ENCODE results near the gene PURA. TPM values are rescaled to one million over a fixed set of nuclear protein-coding genes. Genes with fewer than 3 reads are reported as not detected.
A peak's percentile ranks its signal among the peaks of the same experiment; 100 is the strongest.

Gene PURA
- total RNA-seq, 1 experiment from 2014 or later: 16.9 TPM

DNA sequence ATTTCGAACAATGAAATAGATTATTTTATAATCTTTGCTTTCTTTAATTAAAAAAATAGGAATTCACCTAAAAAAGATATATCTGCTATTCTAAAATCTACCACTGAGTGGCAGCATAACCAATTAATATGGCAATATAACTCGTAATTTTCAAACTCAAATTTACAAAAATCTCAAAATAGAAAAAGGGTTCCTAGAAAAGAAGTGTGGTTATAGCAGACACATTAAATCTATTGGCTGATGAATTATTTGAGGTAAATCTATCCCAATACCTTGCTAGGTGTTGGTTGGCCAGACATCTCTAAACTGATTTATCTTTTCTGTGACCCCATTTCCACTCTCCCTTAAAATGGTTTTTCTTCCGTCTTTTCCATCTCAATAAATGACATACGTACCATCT lies 40.6 kb upstream of the PURA start:
- POLR2A ChIA-PET: no interaction called here
- CTCF ChIA-PET: interaction anchor here (0.7 to 1.0 kb wide), 4 partner anchors 44 to 70 kb away, joined by 3 to 6 read pairs (median 4); no protein-coding TSS in a partner anchor
- Histone ChIP-seq H3K27me3 (ENCODE audit: control insufficient read depth, insufficient read depth, low read length) (no peaks in the 10 kb centered on the region; the same call in 1 of the 2 replicates), H3K4me3 (ENCODE audit: low read depth in 2 of 2, low read length in 2 of 2) (no peak overlapping the region), H3K9me3 (ENCODE audit: control insufficient read depth, insufficient read depth, low read depth, low read length) (no peaks in the 10 kb centered on the region), H3K27ac (ENCODE audit: low read length) (no peak overlapping the region), H3K36me3 (ENCODE audit: control insufficient read depth, insufficient read depth, low read length) (no peaks in the 10 kb centered on the region), H3K4me1 (ENCODE audit: control insufficient read depth, insufficient read depth, low read length) (no peaks in the 10 kb centered on the region)
- TF ChIP-seq POLR2AphosphoS5 (IDR thresholded peaks at IDR 0.05; ENCODE audit: low read depth, low read length): no peak
- TF ChIP-seq TCF7L2 (IDR thresholded peaks at IDR 0.05; ENCODE audit: low read depth, low read length): no peak
- TF ChIP-seq, protein P1, sequence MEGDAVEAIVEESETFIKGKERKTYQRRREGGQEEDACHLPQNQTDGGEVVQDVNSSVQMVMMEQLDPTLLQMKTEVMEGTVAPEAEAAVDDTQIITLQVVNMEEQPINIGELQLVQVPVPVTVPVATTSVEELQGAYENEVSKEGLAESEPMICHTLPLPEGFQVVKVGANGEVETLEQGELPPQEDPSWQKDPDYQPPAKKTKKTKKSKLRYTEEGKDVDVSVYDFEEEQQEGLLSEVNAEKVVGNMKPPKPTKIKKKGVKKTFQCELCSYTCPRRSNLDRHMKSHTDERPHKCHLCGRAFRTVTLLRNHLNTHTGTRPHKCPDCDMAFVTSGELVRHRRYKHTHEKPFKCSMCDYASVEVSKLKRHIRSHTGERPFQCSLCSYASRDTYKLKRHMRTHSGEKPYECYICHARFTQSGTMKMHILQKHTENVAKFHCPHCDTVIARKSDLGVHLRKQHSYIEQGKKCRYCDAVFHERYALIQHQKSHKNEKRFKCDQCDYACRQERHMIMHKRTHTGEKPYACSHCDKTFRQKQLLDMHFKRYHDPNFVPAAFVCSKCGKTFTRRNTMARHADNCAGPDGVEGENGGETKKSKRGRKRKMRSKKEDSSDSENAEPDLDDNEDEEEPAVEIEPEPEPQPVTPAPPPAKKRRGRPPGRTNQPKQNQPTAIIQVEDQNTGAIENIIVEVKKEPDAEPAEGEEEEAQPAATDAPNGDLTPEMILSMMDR (IDR thresholded peaks at IDR 0.05): peak; percentile 59; the same call in 1 of the 2 replicates
- TF ChIP-seq SIN3A (IDR thresholded peaks at IDR 0.05; ENCODE audit: borderline replicate concordance, insufficient read depth, low read depth, low read length): no peak
- TF ChIP-seq, protein P2, sequence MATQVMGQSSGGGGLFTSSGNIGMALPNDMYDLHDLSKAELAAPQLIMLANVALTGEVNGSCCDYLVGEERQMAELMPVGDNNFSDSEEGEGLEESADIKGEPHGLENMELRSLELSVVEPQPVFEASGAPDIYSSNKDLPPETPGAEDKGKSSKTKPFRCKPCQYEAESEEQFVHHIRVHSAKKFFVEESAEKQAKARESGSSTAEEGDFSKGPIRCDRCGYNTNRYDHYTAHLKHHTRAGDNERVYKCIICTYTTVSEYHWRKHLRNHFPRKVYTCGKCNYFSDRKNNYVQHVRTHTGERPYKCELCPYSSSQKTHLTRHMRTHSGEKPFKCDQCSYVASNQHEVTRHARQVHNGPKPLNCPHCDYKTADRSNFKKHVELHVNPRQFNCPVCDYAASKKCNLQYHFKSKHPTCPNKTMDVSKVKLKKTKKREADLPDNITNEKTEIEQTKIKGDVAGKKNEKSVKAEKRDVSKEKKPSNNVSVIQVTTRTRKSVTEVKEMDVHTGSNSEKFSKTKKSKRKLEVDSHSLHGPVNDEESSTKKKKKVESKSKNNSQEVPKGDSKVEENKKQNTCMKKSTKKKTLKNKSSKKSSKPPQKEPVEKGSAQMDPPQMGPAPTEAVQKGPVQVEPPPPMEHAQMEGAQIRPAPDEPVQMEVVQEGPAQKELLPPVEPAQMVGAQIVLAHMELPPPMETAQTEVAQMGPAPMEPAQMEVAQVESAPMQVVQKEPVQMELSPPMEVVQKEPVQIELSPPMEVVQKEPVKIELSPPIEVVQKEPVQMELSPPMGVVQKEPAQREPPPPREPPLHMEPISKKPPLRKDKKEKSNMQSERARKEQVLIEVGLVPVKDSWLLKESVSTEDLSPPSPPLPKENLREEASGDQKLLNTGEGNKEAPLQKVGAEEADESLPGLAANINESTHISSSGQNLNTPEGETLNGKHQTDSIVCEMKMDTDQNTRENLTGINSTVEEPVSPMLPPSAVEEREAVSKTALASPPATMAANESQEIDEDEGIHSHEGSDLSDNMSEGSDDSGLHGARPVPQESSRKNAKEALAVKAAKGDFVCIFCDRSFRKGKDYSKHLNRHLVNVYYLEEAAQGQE (IDR thresholded peaks at IDR 0.05; ENCODE audit: insufficient read depth in 1 of 2, low read depth in 2 of 2, low read length in 1 of 2): no peak
- intact Hi-C loops (cut with micrococcal nuclease; ENCODE audit: unreplicated experiment): loop anchor here (1.0 kb wide), 2 partner anchors 71 to 84 kb away; no protein-coding TSS in a partner anchor
- in situ Hi-C loops (cut with HindIII; ENCODE audit: low pct_unique_long_range_greater_than_20kb, low sequenced_read_pairs): no loop called here
- DNase-seq (ENCODE audit: low read depth, low spot score): no peak
- ATAC-seq: no peak
- no TSS peak for BruUV-seq (replicated peaks)

DNA sequence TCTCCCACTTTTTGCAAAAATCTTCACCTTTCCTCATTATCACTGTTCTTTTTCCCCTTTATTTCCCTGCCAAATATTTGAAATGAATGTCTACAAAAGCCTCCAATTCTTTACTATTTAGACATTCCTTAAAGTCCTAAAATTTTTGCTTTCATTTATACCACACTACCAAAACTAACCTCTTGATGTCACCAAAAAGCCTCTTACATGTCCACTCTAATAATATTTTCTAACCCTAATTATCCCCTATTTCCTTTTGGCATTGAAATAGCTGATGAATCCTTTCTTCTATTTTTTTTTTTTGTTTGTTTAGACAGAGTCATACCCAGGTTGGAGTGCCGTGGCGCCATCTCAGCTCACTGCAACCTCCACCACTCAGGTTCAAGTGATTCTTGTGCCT lies 38.5 kb upstream of the PURA start:
- POLR2A ChIA-PET: interaction anchor here (0.7 kb wide), 2 partner anchors 10 to 635 kb away, joined by 3 to 5 read pairs; no protein-coding TSS in a partner anchor
- intact Hi-C loops (cut with micrococcal nuclease; ENCODE audit: unreplicated experiment) (no loop called here), in situ Hi-C loops (cut with HindIII; ENCODE audit: low pct_unique_long_range_greater_than_20kb, low sequenced_read_pairs) (no loop called here)
- no peaks in the 10 kb centered on the region for H3K27me3 ChIP-seq (ENCODE audit: control insufficient read depth, insufficient read depth, low read length)
- TF ChIP-seq TCF7L2 (IDR thresholded peaks at IDR 0.05; ENCODE audit: low read depth, low read length): no peak
- TF ChIP-seq, protein P1 (IDR thresholded peaks at IDR 0.05): peak; percentile 44; the same call in 1 of the 2 replicates
- no peaks in the 10 kb centered on the region for H3K36me3 ChIP-seq (ENCODE audit: control insufficient read depth, insufficient read depth, low read length)
- H3K9me3 ChIP-seq (ENCODE audit: control insufficient read depth, insufficient read depth, low read depth, low read length): no peaks in the 10 kb centered on the region
- CTCF ChIA-PET: interaction anchor here (0.6 to 1.1 kb wide), 4 partner anchors 37 to 83 kb away, joined by 3 to 6 read pairs (median 5); no protein-coding TSS in a partner anchor
- H3K4me3 ChIP-seq (ENCODE audit: low read depth in 2 of 2, low read length in 2 of 2): no peak overlapping the region
- ATAC-seq (no peak), DNase-seq (ENCODE audit: low read depth, low spot score) (no peak)
- H3K4me1 ChIP-seq (ENCODE audit: control insufficient read depth, insufficient read depth, low read length): no peaks in the 10 kb centered on the region
- no peak overlapping the region for H3K27ac ChIP-seq (ENCODE audit: low read length)
- BruUV-seq (replicated peaks): no TSS peak

Measured in Panc1 (cell line).